Measurements from ENCODE around the gene HSH2D.

HSH2D gene

GRCh38 chr19:16135430-16136127 lies 7.9 kb upstream of the HSH2D start:
- H3K27ac ChIP-seq: no peak overlapping the region
- TF ChIP-seq, protein P1, sequence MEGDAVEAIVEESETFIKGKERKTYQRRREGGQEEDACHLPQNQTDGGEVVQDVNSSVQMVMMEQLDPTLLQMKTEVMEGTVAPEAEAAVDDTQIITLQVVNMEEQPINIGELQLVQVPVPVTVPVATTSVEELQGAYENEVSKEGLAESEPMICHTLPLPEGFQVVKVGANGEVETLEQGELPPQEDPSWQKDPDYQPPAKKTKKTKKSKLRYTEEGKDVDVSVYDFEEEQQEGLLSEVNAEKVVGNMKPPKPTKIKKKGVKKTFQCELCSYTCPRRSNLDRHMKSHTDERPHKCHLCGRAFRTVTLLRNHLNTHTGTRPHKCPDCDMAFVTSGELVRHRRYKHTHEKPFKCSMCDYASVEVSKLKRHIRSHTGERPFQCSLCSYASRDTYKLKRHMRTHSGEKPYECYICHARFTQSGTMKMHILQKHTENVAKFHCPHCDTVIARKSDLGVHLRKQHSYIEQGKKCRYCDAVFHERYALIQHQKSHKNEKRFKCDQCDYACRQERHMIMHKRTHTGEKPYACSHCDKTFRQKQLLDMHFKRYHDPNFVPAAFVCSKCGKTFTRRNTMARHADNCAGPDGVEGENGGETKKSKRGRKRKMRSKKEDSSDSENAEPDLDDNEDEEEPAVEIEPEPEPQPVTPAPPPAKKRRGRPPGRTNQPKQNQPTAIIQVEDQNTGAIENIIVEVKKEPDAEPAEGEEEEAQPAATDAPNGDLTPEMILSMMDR (IDR thresholded peaks at IDR 0.05): no peak
- no peak for TF ChIP-seq ZFX (IDR thresholded peaks at IDR 0.05; ENCODE audit: borderline replicate concordance)

GRCh38 chr19:16136185-16136999 lies 7.1 kb upstream of the HSH2D start:
- TF ChIP-seq ZFX (IDR thresholded peaks at IDR 0.05; ENCODE audit: borderline replicate concordance): no peak
- TF ChIP-seq, protein P1 (IDR thresholded peaks at IDR 0.05): no peak
- H3K27ac ChIP-seq: no peak overlapping the region

DNA sequence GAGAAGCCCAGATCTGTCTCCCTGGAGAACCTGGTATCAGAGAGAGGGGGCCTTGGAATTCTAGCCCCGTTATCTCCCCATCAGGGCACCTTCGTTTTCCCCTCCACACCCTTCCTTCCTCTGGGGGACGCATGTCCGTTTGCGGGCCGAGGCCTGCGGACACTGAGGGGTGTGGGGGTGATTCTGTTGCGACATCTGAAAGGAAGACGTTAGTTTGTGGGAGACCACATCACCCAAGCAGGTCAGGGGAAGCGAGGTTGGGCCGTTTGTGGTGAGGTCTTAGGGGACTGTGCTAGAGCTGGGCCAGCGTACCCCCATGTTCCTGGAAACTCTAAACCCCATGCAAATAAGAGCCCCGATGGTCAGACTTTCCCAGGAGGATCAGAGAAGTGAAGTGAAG lies 3.7 kb upstream of the HSH2D start:
- no peak overlapping the region for H3K27ac ChIP-seq
- TF ChIP-seq ZFX (IDR thresholded peaks at IDR 0.05; ENCODE audit: borderline replicate concordance): no peak
- TF ChIP-seq, protein P1 (IDR thresholded peaks at IDR 0.05): no peak

- no peak overlapping the region for H3K27ac ChIP-seq
- TF ChIP-seq, protein P1 (IDR thresholded peaks at IDR 0.05): no peak
- no peak for TF ChIP-seq ZFX (IDR thresholded peaks at IDR 0.05; ENCODE audit: borderline replicate concordance)
These were observed 2.4 kb upstream of the HSH2D start for GRCh38 chr19:16141043-16141442.

GRCh38 chr19:16142032-16142580 lies 1.4 kb upstream of the HSH2D start:
- no peak overlapping the region; the same call in 1 of the 2 replicates for H3K27ac ChIP-seq
- TF ChIP-seq, protein P1 (IDR thresholded peaks at IDR 0.05): no peak
- TF ChIP-seq ZFX (IDR thresholded peaks at IDR 0.05; ENCODE audit: borderline replicate concordance): no peak

- peak overlapping the region; percentile 57 for H3K27ac ChIP-seq
- TF ChIP-seq, protein P1 (IDR thresholded peaks at IDR 0.05): no peak
- no peak for TF ChIP-seq ZFX (IDR thresholded peaks at IDR 0.05; ENCODE audit: borderline replicate concordance)
These were observed 714 bp downstream of the HSH2D start for GRCh38 chr19:16144216-16144581.

DNA sequence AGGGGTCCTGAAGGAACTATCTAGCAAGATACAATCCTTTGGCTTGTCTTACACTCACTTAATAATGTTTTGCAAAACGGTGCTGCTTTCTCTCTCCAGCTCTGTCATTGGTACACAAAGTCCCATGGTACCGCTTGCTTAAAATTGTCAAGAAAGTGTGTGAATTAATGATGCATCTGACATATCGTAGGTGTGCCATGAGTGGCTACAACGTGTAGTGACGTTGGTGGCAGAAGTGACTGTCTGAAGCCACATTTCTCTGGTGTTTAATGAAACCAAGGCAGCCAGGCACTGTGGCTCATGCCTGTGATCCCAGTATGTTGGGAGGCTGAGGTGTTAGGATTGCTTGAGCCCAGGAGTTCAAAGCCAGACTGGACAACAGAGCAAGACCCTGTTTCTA lies 2.6 kb downstream of the HSH2D start:
- no peak for TF ChIP-seq ZFX (IDR thresholded peaks at IDR 0.05; ENCODE audit: borderline replicate concordance)
- peak overlapping the region; percentile 57; the same call in 1 of the 2 replicates for H3K27ac ChIP-seq

All from 22Rv1 (cell line).